Large intestine (tissue), 3 donors: ENCODE data around the gene RPL28. TPM values are rescaled to one million over a fixed set of nuclear protein-coding genes. Genes with fewer than 3 reads are reported as not detected.

Experiments
- DNase-seq, 2 donors: peaks; one replicate each; pipeline versions ENCODE4 v3.0.0 to v3.0.0-alpha.2; 2013
- H3K27ac ChIP-seq: one replicate; pipeline ENCODE4 v1.5.1; 2013; ENCODE audit warnings: low read length
- H3K27me3 ChIP-seq: 2 replicates; pipeline ENCODE4 v1.6.1; 2013; ENCODE audit warnings: low read length; ENCODE audit not compliant: control insufficient read depth, insufficient read depth
- H3K36me3 ChIP-seq: 2 replicates; pipeline ENCODE4 v1.6.1; 2013; ENCODE audit warnings: low read length; ENCODE audit not compliant: control insufficient read depth, insufficient read depth
- H3K4me1 ChIP-seq: one replicate; pipeline ENCODE4 v1.6.1; 2013; ENCODE audit warnings: low read length; ENCODE audit not compliant: control insufficient read depth, insufficient read depth
- H3K4me3 ChIP-seq: one replicate; pipeline ENCODE4 v1.5.1; 2013; ENCODE audit warnings: low read length
- H3K9me3 ChIP-seq: one replicate; pipeline ENCODE4 v1.6.1; 2013; ENCODE audit warnings: mild to moderate bottlenecking, low read depth, low read length, moderate library complexity; ENCODE audit not compliant: control insufficient read depth
- WGBS: methylation state at CpG from one replicate; pipeline ENCODE4 v1.1.5; 2013; ENCODE audit warnings: low lambda C conversion rate; ENCODE audit not compliant: insufficient coverage; 5-methylcytosine and 5-hydroxymethylcytosine counted together
- polyA plus RNA-seq: library from polyadenylated mRNA; unstranded; fragments of 120-200 nt; gene quantifications from one replicate; pipeline ENCODE4 v1.2.1, GENCODE V29; 2013

RPL28 gene
- polyA plus RNA-seq, 1 donor, result 2,127 TPM

DNA sequence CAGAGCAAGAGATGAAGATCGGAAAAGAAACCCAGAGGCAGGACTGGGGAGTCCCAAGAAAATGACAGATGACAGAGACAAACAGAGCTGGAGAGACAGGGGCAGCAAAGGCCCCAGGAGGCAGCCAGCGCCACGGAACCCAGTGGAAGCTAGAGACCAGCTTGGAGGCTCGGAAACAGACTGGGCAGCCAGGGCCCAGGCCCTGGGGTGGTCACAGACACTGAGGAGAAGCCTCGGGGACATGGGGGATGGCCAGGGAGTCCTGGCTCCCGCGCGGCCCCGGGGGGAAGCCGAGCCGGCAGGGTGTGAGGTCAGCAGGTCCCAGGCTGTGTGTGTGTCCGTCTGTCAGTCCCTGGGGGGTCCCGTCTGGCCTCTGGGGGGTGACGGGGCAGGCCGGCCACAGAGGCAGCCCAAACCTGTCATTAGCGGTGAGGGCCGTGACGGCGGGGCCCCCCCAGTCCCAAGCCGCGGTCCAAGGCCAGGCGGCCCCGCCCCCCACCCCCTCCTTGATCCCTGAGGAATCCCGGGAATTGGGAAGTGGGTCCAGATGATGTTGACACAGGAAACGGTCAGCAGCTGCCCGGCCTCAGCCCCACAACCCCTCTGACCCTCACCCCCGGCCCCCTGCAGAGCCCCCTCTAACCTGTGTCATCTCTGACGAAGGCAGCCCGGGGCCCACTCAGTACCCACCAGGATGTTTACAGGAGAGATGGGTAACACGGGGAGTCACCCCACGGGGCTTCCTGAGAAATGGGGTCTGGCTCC lies 11.6 kb upstream of the RPL28 start:
- Histone ChIP-seq H3K36me3 (no peaks in the 10 kb centered on the region), H3K4me3 (no peak overlapping the region), H3K27ac (no peak overlapping the region), H3K27me3 (peaks cover 81% of the 10 kb centered on the region), H3K9me3 (peaks cover 6% of the 10 kb centered on the region), H3K4me1 (peaks cover 16% of the 10 kb centered on the region)
- WGBS, result 0% methylated on average over 1 of the region's 31 CpGs
- DNase-seq, result no peak

DNA sequence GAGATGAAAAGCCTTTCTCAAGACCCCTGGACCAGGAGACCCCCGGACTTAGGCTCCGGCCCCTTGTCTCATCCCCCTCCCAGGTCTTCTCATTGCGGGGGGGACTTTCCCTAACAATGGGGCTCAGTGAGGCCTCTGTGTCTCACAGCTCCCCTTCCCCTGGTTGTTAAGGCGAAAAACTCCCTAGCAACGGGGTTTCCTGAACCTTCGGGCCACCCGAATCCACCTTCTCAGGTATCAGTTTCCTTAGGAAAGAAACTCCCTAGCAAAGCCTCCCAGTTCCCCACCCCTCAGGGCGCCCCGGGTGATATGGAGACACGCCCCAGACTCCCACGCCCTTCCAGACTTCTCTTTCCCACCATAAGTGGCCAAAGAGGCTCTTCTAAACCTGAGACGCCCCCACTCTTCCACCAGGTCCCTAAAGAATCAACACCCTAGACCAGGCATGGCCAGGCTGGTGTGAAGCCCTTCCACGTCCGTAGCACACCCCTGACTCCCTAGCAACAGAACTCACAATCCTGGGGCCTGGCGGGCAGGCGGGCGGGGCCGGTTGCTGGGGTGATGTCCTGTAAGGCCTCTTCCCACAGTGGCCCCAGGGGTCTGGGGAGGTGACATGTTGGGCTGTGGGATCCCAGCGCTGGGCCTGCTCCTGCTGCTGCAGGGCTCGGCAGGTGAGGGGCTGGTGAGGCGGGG lies 9.3 kb upstream of the RPL28 start, which contains the start of gene TMEM190:
TMEM190 (plus strand) TSS at position 586 of the 693 bp plus-strand sequence; CDS start at position 614, 28 bp downstream.
- H3K4me3 ChIP-seq, result no peak within 1 kb of the TSS
- H3K36me3 ChIP-seq, result no peaks in the 10 kb centered on the region
- DNase-seq, result no peak
- peaks cover 61% of the 10 kb centered on the region for H3K27me3 ChIP-seq
- H3K9me3 ChIP-seq, result peaks cover 6% of the 10 kb centered on the region
- WGBS, result no CpG with 5 or more reads among the region's 21 CpGs
- peaks cover 9% of the 10 kb centered on the region for H3K4me1 ChIP-seq
- H3K27ac ChIP-seq, result no peak within 1 kb of the TSS

DNA sequence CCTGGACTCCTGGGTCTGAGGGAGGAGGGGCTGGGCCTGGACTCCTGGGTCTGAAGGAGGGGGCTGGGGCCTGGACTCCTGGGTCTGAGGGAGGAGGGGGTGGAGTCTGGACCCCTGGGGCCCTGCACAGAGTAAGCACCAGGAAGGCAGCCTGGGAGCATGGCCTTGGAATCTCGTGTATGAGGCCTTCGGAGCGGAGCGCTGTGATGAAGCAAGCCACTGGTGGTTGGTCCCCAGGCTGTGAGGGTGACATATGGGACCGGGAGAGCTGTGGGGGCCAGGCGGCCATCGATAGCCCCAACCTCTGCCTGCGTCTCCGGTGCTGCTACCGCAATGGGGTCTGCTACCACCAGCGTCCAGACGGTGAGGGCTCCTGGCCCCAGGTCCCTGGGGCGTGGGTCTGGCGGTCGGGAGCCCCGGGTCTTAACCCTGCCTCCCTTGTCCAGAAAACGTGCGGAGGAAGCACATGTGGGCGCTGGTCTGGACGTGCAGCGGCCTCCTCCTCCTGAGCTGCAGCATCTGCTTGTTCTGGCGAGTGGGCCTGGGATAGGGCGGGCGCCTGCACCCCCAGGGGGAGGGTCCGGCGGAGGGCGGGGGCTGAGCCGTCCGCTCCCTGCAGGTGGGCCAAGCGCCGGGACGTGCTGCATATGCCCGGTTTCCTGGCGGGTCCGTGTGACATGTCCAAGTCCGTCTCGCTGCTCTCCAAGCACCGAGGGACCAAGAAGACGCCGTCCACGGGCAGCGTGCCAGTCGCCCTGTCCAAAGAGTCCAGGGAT lies 8.2 kb upstream of the RPL28 start:
- Histone ChIP-seq H3K27ac (no peak overlapping the region), H3K36me3 (no peaks in the 10 kb centered on the region), H3K9me3 (peaks cover 4% of the 10 kb centered on the region), H3K4me3 (no peak overlapping the region), H3K4me1 (peaks cover 9% of the 10 kb centered on the region), H3K27me3 (peaks cover 50% of the 10 kb centered on the region)
- no CpG with 5 or more reads among the region's 43 CpGs for WGBS
- DNase-seq, result no peak

DNA sequence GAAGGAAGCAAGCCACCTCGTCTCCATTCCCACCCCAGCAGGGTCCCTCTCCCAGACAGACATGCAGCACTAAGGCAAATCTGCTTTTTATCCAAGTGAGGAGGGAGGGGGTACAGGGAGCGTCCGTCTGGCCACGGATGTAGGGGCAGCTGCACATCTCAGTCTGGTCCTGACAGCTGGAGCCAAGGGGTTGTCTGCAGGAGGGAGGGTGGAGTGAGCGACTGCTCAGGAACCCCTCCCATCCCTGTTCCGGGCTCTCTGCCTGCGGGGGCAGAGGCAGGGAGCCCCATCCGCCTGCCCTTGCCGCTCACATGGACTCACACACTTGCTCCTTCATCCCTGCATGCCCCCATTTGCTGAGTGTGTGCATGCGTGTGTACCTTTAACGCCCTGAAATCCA lies 6.6 kb upstream of the RPL28 start:
- Histone ChIP-seq H3K27ac (no peak overlapping the region), H3K9me3 (peaks cover 1% of the 10 kb centered on the region), H3K4me3 (no peak overlapping the region), H3K27me3 (peaks cover 34% of the 10 kb centered on the region), H3K36me3 (no peaks in the 10 kb centered on the region), H3K4me1 (peaks cover 10% of the 10 kb centered on the region)
- no CpG with 5 or more reads among the region's 11 CpGs for WGBS
- DNase-seq, result no peak

DNA sequence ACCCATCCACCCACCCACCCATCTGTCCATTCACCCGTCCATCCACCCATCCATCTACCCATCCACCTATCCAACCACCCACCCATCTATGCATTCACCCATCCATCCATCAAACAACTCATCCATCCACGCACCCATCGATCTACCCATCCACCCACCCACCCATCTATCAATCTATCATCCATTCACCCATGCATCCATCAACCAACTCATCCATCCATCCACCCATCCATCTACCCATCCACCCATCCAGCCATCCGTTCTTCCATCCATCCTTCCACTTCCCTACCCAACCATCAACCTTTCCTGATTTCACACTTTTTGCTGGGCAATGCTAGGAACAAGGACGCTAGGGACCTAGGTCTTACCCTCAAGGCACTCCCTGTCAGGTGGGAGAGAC lies 3.7 kb upstream of the RPL28 start:
- DNase-seq, result no peak
- WGBS, result 100% methylated on average over 2 of the region's 5 CpGs
- Histone ChIP-seq H3K4me1 (peaks cover 15% of the 10 kb centered on the region), H3K27me3 (peaks cover 8% of the 10 kb centered on the region), H3K36me3 (peaks cover 1% of the 10 kb centered on the region), H3K4me3 (no peak overlapping the region), H3K9me3 (no peaks in the 10 kb centered on the region), H3K27ac (no peak overlapping the region)

DNA sequence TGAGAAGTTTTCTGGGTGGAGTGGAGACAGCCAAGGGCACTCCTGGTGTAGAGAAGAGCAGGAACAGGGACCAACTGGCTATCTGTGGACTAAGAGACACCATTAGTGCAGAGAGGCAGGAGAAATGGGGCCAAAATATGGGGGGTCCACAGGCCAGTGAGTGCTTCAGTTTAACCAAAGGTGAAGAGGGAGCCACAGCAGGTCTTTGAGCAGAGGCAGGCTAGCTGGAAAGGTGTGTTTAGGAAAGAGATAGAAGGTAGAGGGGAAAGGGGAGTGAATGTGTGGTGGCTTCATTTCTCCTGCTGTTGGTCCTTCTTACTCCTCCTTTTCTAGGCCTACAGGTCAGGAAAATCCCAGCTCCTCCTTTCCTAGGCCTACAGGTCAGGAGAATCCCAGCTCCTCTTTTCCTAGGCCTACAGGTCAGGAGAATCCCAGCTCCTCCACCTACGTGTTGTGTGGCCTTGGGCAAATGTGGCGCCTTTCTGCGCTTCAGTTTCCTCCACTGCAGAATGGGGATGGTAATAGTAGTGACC lies 3.1 kb upstream of the RPL28 start:
- WGBS, result no CpG with 5 or more reads among the region's 3 CpGs
- DNase-seq, result no peak
- no peak overlapping the region for H3K4me3 ChIP-seq

DNA sequence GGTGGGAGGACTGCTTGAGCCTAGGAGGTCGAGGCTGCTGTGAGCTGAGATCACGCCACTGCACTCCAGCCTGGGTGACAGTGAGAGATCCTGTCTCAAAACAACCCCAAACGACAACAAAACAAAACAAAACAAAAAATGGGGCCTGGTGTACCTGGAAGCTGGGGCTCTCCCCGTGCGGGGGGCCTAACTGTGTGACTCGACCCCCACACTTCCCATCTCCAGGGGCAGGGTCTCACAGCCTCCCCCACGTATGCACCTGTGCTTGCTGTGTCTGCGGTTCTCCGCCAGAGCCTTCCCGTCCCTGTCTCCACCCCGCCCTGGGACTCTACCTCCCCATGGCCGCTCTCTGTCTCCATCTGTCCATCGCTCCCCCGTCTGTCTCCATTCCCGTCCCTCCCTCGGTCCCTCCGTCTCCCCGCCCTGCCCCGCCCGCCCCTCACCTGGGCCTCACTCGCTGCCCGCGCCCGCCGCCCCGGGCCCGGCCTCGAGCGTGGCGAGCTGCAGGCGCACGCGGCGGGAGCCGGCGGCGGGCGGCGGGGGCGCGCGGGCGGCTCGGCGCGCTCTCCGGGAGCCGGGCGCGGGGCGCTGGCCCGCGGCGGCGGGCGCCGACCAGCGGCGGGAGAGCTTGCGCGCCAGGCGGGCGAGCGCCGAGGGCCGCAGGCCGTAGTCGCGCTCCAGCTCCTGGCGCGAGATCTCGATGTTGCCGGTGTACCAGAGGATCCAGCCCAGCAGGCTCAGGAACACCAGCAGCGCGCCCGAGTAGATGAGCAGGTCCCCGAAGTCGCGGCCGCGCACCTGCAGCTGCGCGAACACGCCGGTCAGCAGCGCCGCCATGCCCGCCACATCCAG lies 2.2 kb upstream of the RPL28 start:
- peaks cover 16% of the 10 kb centered on the region for H3K36me3 ChIP-seq
- H3K27ac ChIP-seq, result peak overlapping the region; percentile 55
- H3K4me3 ChIP-seq, result peak overlapping the region; percentile 44
- WGBS, result no CpG with 5 or more reads among the region's 88 CpGs
- peak in 1 of 2 donors; percentile 80 for DNase-seq
- H3K9me3 ChIP-seq, result no peaks in the 10 kb centered on the region
- peaks cover 30% of the 10 kb centered on the region for H3K4me1 ChIP-seq
- no peaks in the 10 kb centered on the region for H3K27me3 ChIP-seq

More for the DNA sequence above, 3.1 kb upstream of the RPL28 start:
- no peak overlapping the region for H3K27ac ChIP-seq
- H3K36me3 ChIP-seq, result peaks cover 7% of the 10 kb centered on the region
- H3K4me1 ChIP-seq, result peaks cover 21% of the 10 kb centered on the region
- H3K9me3 ChIP-seq, result no peaks in the 10 kb centered on the region
- peaks cover 5% of the 10 kb centered on the region for H3K27me3 ChIP-seq

DNA sequence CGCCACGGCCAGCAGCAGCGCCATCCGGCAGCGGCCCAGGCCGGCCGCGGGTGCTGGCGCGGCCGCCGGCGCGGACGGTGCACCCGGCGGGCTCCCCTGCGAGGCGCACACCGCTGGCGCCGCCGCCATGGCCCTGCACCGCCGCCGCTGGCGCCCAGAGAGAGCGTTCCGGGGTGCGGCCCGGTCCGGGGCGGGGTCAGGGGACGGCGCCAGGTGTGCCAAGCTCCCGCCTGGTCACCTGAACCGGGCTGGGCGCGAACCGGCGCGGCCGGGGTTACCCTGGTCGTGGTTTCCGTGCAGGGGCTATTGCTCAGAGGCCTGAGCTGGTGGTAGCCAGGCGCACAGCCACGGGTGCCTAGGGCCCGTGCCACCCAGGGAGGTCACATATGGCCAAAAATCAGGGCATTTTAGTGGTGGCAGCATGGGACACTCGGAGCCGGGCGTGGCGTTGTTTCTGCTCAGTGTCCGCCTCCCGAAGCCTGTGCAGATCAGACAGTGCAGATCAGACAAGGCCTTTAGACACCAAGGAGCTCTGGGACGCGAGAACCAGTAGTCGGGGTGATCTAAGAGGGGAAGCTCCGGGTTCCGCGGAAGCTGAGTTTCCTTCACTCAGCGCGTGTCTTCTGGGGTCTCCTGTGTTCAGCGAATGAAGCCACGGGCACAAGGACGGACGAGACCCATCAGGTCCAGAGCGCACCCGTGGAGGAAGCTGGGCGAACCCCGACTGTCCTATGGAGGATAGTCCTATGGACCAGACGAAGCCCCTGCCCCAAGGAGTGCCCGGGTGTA lies 1.4 kb upstream of the RPL28 start, which contains the start of gene TMEM238:
TMEM238 (minus strand) TSS at position 162 of the 789 bp plus-strand sequence; CDS start at position 129, 33 bp downstream.
- peak in 1 of 2 donors; percentile 83 for DNase-seq
- no peaks in the 10 kb centered on the region for H3K9me3 ChIP-seq
- H3K27me3 ChIP-seq, result no peaks in the 10 kb centered on the region
- no CpG with 5 or more reads among the region's 72 CpGs for whole genome bisulfite sequencing
- H3K36me3 ChIP-seq, result peaks cover 24% of the 10 kb centered on the region
- peak within 1 kb of the TSS; percentile 92 for H3K27ac ChIP-seq
- peak within 1 kb of the TSS; percentile 90 for H3K4me3 ChIP-seq
- peaks cover 30% of the 10 kb centered on the region for H3K4me1 ChIP-seq
